Measurements from ENCODE around the gene FDPS. TPM values are rescaled to one million over a fixed set of nuclear protein-coding genes. Genes with fewer than 3 reads are reported as not detected.

Gene FDPS
- total RNA-seq, 1 experiment from 2014 or later, result 269 TPM

- Histone ChIP-seq H3K27me3 (ENCODE audit: insufficient read depth, low read length) (no peaks in the 10 kb centered on the region), H3K4me3 (replicated peaks in 1 of 2; ENCODE audit: low read depth in 1 of 2, low read length in 2 of 2) (no peak overlapping the region), H3K27ac (ENCODE audit: low read depth, low read length) (no peak overlapping the region), H3K4me1 (ENCODE audit: control insufficient read depth in 1 of 2, insufficient read depth in 2 of 2, low read length in 2 of 2) (no peaks in the 10 kb centered on the region; a peak in 1 of 4 replicates), H2AFZ (ENCODE audit: low read depth, low read length, poor library complexity, severe bottlenecking) (no peak overlapping the region), H3K79me2 (ENCODE audit: insufficient read depth, low read length) (no peaks in the 10 kb centered on the region), H3K36me3 (ENCODE audit: control insufficient read depth in 1 of 2, insufficient read depth in 2 of 2, low read length in 2 of 2) (peaks cover 26 to 35% of the 10 kb centered on the region in 2 experiments; a peak in 3 of 4 replicates), H3K9ac (ENCODE audit: low read length) (no peak overlapping the region), H3K9me3 (ENCODE audit: control insufficient read depth in 1 of 2, insufficient read depth in 1 of 2, low read depth in 1 of 2, low read length in 2 of 2) (no peaks in the 10 kb centered on the region), H3K4me2 (ENCODE audit: low read length) (no peak overlapping the region), H4K20me1 (ENCODE audit: insufficient read depth) (0 out of 2 replicates have a peak, but pooled peaks cover 3% of the 10 kb centered on the region), H3K9me2 (ENCODE audit: insufficient read depth) (no peaks in the 10 kb centered on the region)
- no TSS peak for BruUV-seq (replicated peaks)
- ChIA-PET CTCF (interaction anchor here (1.0 kb wide), 1 partner anchor 84 kb away, joined by 4 read pairs; no protein-coding TSS in a partner anchor), RAD21 (ENCODE audit: low non-redundant PET in 1 of 2, low total read pairs in 2 of 2, uncharacterized antibody in 2 of 2, unreplicated experiment in 2 of 2) (no interaction called here), POLR2A (no interaction called here)
- ATAC-seq (no peak), DNase-seq (ENCODE audit: low read depth, low spot score) (no peak)
- intact Hi-C loops (cut with micrococcal nuclease), result no loop called here
- TF ChIP-seq POLR2AphosphoS5 (IDR thresholded peaks at IDR 0.05; ENCODE audit: low read depth, low read length), result no peak
- TF ChIP-seq EZH2phosphoT487 (IDR thresholded peaks at IDR 0.05; ENCODE audit: borderline replicate concordance), result no peak
- TF ChIP-seq YY1 (IDR thresholded peaks at IDR 0.05; ENCODE audit: extremely low read depth, insufficient replicate concordance, low read depth, low read length), result no peak
- no peak for TF ChIP-seq ZFX (IDR thresholded peaks at IDR 0.05)
- no peak for TF ChIP-seq CEBPB (IDR thresholded peaks at IDR 0.05; ENCODE audit: low read depth)
- no peak for TF ChIP-seq SP1 (IDR thresholded peaks at IDR 0.05; ENCODE audit: low read depth)
- no peak for TF ChIP-seq CBX3 (IDR thresholded peaks at IDR 0.05; ENCODE audit: low read depth)
- no peak for TF ChIP-seq ELF1 (IDR thresholded peaks at IDR 0.05; ENCODE audit: borderline replicate concordance, low read depth)
- TF ChIP-seq RAD21 (IDR thresholded peaks at IDR 0.05; ENCODE audit: low read depth), result no peak
Observed at GRCh38 chr1:155334962-155335361, 26.3 kb downstream of the FDPS start.

- Histone ChIP-seq H3K9ac (ENCODE audit: low read length) (no peak overlapping the region), H3K4me3 (replicated peaks in 1 of 2; ENCODE audit: low read depth in 1 of 2, low read length in 2 of 2) (no peak overlapping the region), H3K9me3 (ENCODE audit: control insufficient read depth in 1 of 2, insufficient read depth in 1 of 2, low read depth in 1 of 2, low read length in 2 of 2) (no peaks in the 10 kb centered on the region), H3K4me2 (ENCODE audit: low read length) (no peak overlapping the region), H3K4me1 (ENCODE audit: control insufficient read depth in 1 of 2, insufficient read depth in 2 of 2, low read length in 2 of 2) (no peaks in the 10 kb centered on the region), H3K27me3 (ENCODE audit: insufficient read depth, low read length) (no peaks in the 10 kb centered on the region), H4K20me1 (ENCODE audit: insufficient read depth) (0 out of 2 replicates have a peak, but pooled peaks cover 3% of the 10 kb centered on the region), H3K36me3 (ENCODE audit: control insufficient read depth in 1 of 2, insufficient read depth in 2 of 2, low read length in 2 of 2) (peaks cover 37 to 38% of the 10 kb centered on the region in 2 experiments; a peak in 3 of 4 replicates), H3K27ac (ENCODE audit: low read depth, low read length) (no peak overlapping the region), H3K9me2 (ENCODE audit: insufficient read depth) (no peaks in the 10 kb centered on the region), H3K79me2 (ENCODE audit: insufficient read depth, low read length) (no peaks in the 10 kb centered on the region), H2AFZ (ENCODE audit: low read depth, low read length, poor library complexity, severe bottlenecking) (no peak overlapping the region)
- no TSS peak for BruUV-seq (replicated peaks)
- POLR2A ChIA-PET, result no interaction called here
- RAD21 ChIA-PET (ENCODE audit: low non-redundant PET in 1 of 2, low total read pairs in 2 of 2, uncharacterized antibody in 2 of 2, unreplicated experiment in 2 of 2), result no interaction called here
- DNase-seq (ENCODE audit: low read depth, low spot score), result no peak
- intact Hi-C loops (cut with micrococcal nuclease), result no loop called here
- CTCF ChIA-PET, result no interaction called here
- ATAC-seq, result no peak
- TF ChIP-seq POLR2AphosphoS5 (IDR thresholded peaks at IDR 0.05; ENCODE audit: low read depth, low read length), result no peak
- TF ChIP-seq CBX3 (IDR thresholded peaks at IDR 0.05; ENCODE audit: low read depth), result no peak
- no peak for TF ChIP-seq EZH2phosphoT487 (IDR thresholded peaks at IDR 0.05; ENCODE audit: borderline replicate concordance)
- TF ChIP-seq SRF (IDR thresholded peaks at IDR 0.05; ENCODE audit: low read depth), result no peak
- TF ChIP-seq RAD21 (IDR thresholded peaks at IDR 0.05; ENCODE audit: low read depth), result no peak
- no peak for TF ChIP-seq SIN3A (IDR thresholded peaks at IDR 0.05; ENCODE audit: low read depth)
- TF ChIP-seq TCF7L2 (IDR thresholded peaks at IDR 0.05; ENCODE audit: borderline replicate concordance, extremely low read depth, insufficient read depth, insufficient read length), result no peak
- TF ChIP-seq JUND (IDR thresholded peaks at IDR 0.05), result no peak
- TF ChIP-seq ZFX (IDR thresholded peaks at IDR 0.05), result no peak
Observed at GRCh38 chr1:155339515-155340097, 30.9 kb downstream of the FDPS start.
